Stimulated activated CD4-positive, alpha-beta T cell treated with anti-CD3 and anti-CD28 coated beads, Interleukin-12 subunit alpha, Interleukin-12 subunit beta, amount 100 ng/mL, for 24 hours (primary cell): Measurements from ENCODE around the gene SLC27A5.
A peak's percentile ranks its signal among the peaks of the same experiment; 100 is the strongest.
"Not testable (repeated sequence)": the region's sequence is repeated elsewhere in the genome, so short reads cannot be mapped to it uniquely, and the experiment has no call there.

ENCODE experiments used
- DNase-seq, 2 experiments: peaks; one replicate each; pipeline ENCODE4 v3.0.0-alpha.2; 2020; ENCODE audit warnings: low read depth in 2 of 2

The SLC27A5 gene

DNA sequence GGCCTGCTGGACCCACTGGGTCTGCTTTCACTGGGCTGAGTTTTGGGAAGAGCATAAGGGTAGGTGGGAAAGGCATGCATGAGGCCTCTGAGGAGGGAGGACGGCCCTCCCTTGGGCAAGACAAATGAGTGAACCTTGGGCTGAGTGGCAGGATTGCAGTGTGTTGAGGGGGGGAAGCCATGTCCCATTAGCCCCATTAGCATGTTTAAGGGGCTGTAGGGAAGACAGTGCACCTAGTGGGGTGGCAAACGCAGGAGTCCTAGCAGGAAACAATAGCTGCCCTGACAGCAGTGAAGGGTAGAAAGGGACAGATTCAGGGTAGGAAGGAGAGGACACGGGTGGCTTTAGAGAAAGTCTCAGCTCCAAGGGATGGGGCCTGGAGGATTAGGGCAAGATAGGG, 10.9 kb upstream of the SLC27A5 start:
- no peak for DNase-seq

DNA sequence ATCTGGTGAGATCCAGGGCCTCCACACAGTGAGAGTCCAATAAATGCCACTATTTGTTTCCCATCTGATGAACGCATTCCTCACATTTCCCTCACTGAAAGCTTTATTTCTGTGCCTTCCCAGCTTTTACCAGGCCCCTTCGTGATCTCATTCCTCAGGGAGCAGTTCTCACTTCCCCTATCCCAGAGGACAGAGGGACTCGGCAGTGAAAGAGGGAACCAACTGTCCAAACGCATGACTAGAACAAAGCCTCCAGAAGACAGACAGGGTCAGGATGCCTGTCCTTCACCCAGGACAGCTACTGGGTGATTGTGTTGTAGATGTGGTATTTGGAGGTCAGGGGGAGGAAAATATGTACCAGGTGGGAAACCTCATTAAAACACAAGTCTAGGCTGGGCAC, 9.9 kb upstream of the SLC27A5 start:
- DNase-seq: no peak

DNA sequence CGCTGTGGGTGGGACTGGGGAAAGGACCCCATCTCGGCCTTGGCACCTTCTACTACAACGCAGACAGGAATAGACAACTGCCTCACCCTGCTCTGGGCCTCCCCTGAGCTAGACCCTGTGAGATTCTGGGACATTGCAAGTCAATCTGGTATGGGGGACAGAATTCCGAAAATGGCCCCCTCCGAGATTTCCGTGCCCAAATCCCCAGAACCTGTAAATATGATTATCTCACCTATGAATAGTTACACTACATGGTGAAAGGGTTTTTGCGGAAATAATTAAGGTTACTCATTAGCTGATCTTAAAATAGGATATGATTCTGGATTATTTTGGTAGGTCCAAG, 8.4 kb upstream of the SLC27A5 start:
- DNase-seq: no peak

DNA sequence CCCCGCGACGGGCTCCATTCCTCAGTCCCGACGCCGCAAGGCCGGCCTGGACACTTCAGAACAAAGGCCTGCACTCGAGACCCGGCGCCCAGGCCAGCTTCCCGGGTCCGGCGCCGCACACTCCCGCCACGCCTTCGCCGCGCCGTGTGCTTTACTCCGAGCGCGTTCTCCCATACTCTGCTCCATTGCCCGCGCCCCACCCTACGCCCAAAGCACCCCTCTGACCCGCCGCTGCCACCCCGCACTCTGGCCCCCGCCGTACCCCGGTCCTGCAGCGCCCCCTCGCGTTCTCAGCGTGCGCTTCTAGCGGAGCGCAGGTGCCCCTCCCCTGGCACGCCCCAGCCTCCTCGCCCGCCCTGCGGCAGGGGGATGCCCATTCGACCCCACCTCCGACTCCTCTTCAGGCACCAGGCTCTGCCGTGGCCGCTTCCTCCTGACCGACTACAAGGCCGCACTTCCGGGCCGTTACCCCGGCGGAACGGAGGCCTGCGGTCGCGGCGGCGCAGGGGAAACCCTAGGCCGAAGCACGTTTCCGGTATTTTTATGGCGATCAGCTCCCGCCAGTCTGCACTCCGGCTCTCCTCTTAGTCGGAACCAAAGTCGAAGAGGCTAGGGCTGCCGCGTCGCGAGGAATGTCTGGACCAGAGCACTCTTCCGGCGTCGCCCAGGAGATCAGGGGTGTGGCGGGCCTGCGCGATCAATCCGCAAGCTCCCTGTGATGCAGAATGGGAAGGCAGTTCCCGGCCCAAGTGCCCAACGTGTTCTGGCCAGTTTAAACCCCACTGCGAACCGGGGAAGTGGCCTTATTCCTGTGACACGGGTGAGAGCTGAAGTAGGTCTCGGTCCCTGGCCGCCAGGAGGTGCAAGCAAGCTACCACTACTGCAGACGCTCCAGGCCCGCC, 7.8 kb upstream of the SLC27A5 start, which contains the start of gene ZBTB45:
Gene ZBTB45, minus strand, starts transcription at position 456 of the 902 bp plus-strand sequence. CDS start 2,137 bp downstream, outside the sequence.
- peak; percentile 84 to 87 for DNase-seq

DNA sequence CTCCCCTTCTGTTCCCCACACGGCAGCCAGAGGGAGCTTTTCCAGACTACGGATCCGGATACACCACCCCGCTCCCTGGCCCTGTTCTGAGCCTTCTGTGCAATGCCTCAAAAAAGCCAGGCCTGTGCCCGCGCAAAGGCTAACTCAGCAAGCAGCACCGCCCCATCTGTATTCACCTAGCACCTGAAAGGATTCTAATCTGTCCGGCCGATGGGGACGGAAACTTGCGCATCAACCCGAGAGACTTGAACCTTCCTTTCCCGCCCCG, 7.2 kb upstream of the SLC27A5 start:
- peak; percentile 26 to 40 for DNase-seq

DNA sequence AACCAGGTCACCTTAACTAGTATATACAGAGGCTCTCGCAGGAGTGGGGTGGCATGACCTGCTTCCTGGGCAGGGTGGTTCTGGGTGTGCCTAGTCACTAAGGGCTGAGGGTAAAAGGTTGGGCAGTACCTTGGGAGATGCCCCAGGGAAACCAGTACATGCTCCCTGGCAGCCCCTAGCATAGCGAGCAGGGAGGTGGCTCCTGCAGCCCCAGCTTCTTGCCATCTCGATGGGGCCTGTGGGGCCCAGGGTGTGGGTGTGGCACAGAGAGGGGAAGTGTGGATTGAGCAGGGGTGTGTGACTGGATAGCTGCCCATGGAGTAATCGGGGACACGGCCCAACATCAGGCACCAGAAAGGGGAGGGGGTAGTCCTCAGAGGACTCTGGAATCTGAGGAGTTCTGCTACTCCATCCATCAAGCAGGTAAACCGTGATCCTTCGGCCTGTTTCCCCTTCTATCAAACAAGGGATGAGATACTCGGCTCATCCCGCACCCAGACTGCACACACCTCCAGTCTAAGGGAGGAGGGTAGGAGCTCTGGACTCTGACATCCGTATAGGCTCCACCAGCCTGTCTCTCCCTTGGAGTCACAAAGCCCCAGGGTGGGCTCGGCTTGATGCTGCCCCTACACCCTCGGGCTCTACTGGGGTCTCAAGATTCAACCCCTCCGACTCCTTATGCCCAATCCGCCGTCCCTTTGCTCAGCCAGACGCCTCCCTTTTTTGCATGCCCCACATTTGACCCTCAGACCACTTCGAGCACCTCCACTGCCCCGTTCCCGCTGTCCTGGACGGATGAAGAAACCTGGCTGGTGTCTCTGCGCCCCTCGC, 6.7 kb upstream of the SLC27A5 start:
- no peak for DNase-seq

DNA sequence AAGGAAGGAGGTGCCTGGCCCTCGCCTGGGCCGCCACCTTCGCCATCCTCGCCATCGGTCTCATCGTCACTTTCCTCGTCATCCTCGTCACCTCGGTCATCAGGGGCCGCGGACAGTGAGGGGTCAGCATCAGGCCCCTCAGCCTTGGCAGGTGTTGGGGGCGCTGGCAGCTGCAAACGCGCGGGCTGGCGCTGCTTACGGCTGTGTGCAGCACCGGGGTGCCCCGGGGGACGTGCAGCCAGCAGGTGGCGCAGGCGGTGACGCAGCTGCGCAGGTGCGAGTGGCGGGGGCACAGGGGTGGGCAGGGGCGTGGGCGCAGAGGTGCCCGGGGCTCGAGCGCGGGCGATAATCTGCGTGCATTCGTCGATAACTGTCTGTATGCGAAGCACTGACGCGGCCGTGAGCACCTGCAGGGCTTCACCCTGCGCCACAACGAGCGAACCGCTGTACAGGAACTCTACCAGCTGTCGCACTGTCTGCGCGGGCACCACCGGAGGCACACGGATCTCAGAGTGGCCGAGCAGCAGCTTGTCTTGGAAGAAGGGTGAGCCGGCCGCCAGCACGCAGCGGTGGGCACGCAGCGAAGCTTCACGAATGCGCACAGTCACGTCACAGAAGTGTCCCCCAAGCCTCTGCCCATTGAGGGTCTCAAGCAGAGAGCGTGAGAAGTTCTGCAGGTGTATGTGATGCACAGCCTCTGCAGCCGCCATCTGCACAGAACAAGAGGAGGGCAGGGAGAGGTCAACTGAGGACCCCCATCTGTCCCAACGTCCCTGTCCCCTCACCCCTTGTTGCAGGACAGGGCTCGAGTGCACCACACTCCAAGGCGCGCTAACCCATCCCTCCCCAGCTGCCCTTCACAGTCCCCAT, 5.4 kb upstream of the SLC27A5 start:
- DNase-seq: no peak

DNA sequence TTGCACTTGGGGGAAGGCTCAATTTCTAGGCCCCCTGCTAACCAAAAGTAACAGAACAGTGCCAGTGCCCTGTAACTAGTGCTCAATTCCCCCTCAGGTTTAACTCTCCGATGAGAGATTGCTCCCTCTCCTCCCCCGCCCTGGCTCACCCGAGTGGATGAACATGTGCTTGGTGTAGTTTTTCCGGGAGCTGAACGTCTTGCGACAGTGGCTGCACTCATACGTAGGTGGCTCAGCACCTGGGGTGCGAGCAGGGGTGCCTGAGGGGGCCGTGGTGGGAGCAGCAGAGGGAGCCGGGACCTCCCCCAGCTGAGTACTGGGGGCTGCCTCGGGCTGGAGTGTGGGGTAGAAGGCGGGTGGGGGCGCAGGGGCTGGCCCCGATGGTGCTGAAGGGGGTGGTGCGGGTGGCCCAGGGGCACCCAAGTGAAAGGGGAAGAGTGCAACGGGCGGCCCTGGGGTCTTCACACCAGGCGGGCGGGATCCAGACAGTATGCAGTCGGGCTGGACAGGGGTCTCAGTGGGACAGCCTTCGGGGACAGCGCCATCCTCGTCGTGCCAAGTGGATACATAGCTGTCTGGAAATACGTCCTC, 4.5 kb upstream of the SLC27A5 start:
- DNase-seq: no peak

DNA sequence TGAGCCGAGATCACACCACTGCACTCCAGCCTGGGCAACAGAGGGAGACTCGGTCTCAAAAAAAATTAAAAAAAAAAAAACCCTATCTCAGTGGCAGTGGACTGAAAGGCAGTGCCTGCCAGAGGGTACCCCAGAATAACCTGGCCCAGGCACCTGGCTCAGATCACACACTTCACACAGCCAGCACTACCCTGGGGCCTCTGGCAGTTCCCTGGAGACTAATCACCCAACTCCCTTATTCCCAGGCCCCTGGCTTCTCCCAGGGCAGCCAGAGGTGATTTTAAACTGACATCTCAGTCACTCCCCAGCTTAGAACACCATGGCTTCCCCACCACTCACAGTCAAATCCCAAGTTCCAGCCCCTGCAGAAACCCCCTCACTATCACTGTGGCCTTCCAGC, 3.5 kb upstream of the SLC27A5 start:
- no peak for DNase-seq

DNA sequence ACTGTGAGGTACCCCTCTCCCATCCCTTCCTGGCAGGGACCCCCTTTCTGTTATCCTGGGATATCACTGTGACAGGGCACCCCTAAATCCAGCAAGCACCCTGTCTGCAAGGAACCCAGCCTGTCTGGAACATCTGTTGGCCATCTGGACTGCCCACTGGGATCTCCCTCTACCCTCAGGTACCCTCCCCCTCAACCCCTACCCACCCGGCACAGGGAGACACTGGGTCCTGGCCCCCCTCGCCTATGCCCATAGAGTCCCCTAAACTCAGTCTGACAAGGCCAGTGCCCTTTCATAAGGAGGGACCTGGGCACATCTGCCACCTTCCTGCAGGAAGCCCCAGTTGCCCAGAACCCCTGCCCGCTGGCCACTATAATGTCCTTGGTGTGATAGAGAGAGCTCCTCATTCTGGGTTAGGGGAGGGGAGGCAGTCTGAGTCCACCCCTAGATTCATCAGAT, 2.8 kb upstream of the SLC27A5 start:
- DNase-seq: no peak

DNA sequence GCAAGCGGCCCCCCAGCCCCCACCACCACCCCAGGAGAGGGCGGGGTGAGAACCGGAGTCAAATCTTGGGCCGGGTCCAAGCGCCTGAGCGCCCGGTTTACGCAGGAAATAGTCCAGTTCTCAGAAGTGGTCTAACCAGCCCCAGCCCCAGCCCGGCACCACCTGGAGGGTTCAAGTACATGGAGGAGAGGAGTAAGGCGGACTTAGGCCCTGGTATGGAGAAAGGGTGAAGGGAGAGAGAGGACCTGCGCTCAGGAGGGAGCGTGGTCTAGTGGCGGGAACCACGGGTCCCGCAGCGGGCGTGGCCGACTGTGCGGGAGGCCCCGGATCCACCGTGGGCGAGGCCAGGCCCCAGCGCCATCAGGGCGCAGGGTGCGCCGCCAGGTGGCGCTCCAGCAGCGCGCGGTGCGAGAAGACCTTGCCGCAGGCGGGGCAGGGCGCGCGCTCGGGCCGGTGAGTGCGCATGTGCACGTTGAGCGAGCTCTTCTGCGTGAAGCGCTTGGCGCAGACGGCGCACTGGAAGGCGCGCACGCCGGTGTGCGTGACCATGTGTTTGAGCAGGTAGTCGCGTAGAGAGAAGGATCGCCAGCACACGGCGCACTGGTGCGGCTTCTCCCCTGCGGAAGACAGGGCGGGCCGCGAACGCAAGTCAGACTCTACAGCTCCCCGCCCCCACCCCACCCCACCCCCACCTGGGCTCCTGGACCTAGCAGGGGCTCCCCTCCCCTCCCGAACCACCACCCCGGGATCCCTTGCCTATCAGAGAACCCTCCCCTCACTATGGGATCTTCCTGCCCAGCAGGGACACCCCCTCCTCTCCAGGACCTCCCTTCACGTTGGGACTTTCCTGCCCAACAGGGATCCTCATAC, 2.1 kb upstream of the SLC27A5 start:
- DNase-seq: peak; percentile 87 to 95

DNA sequence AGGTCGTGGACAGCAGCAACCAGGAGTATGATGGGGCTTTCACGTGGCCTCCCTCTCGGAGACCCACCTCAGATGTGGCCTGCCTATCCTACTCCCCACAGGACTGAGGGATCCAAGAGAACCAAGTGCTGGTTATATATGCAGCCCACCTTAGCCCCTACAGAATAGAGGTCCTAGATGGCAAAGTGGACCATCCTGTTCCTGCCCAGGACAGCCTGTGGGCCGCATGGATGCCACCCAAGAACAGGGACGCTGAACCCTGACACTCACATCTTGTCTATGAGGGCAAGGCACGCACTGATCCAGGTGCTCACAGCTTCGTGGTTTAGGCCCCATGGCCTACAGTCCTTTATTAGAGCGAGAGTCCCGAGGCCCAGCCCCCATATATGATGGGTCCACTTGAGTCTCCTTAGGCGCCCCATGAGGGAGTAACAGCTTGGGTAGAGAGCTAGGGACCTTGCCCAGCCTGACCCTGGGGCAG, 1.5 kb upstream of the SLC27A5 start:
- no peak for DNase-seq

DNA sequence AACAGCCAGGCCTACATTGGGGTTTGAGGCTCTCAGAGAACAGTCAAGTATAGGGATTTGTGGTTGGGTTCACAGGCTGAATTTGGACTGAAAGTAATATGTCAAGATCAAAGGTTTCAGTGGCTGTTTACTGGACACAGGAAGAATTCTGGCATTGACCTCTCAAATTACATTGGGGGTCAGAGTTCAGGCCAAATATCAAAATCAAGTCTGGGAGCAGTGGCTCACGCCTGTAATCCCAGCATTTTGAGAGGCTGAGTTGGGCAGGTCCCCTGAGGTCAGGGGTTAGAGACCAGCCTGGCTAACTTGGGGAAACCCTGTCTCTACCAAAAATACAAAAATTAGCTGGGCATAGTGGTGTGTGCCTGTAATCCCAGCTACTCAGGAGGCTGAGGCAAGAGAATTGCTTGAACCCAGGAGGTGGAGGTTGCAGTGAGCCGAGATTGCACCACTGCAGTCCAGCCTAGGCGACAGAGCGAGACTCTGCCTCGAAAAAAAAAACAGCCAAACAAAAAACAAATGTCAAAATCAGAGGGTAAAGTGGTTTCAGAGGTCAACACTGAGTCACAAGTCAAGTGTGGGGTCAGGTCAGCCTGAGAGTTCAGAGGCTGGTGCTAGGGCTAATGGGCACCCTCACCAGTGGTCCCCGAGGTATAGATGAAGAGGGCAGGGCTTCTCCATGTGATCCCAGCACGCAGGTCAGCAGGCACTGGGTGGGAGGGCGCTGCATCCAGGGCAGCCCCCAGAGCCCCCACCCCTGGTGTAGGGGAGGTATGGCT, 1.5 kb downstream of the SLC27A5 start:
- no peak for DNase-seq

DNA sequence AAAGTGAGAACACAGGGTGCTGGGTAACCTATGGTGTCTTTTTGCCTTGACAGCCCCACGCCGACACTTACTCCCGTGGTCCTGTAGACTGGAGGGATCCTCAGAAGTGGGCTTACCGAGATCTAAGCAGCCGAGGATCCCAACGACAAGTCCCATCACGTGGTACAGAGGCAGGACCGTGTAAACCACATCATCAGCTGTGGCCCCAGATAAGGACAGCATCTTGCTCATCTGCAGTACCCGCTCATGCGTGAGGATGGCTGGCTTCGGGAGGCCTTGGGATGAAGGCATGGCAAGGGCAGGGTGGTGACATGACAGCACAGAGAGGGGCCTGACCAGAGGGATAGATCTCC, 2.1 kb downstream of the SLC27A5 start:
- no peak for DNase-seq

DNA sequence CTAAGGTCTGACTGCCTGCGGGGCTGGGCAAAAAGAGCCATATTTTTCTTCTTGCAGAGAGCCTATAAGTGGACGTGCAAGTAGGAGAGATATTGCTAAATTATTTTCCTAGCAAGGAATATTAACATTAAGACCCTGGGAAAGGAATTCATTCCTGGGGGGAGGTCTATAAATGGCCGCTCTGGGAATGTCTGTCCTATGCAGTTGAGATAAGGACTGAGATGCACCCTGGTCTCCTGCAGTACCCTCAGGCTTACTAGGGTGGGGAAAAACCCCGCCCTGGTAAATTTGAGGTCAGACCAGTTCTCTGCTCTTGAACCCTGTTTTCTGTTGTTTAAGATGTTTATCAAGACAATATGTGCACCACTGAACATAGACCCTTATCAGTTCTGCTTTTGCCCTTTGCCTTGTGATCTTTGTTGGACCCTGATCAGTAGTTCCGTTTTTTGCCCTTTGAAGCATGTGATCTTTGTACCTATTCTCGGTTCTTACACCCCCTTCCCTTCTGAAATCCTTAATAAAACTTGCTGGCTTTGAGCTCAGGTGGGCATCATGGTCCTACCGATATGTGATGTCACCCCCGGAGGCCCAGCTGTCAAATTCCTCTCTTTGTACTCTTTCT, 4.1 kb downstream of the SLC27A5 start:
- not testable (repeated sequence) for DNase-seq

DNA sequence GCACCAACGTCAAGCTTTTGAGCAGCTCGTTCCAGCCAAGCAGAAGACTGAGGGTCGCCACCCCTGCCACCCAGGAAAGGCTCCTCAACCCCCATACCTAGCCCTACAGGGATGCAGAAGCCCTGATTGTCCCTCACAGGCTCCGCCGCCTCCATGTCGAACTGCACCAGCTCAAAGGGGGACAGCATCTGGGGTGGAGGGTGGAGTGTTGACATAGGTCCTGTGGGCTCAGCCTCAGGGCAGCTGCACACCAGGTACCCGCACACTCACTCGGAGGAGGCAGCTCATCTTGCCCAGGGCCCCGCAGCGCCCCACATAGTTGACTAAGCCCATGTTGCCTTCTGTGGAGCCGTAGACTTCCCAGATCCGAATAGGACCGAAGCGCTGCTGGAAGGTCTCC, 11.6 kb downstream of the SLC27A5 start:
- no peak for DNase-seq

DNA sequence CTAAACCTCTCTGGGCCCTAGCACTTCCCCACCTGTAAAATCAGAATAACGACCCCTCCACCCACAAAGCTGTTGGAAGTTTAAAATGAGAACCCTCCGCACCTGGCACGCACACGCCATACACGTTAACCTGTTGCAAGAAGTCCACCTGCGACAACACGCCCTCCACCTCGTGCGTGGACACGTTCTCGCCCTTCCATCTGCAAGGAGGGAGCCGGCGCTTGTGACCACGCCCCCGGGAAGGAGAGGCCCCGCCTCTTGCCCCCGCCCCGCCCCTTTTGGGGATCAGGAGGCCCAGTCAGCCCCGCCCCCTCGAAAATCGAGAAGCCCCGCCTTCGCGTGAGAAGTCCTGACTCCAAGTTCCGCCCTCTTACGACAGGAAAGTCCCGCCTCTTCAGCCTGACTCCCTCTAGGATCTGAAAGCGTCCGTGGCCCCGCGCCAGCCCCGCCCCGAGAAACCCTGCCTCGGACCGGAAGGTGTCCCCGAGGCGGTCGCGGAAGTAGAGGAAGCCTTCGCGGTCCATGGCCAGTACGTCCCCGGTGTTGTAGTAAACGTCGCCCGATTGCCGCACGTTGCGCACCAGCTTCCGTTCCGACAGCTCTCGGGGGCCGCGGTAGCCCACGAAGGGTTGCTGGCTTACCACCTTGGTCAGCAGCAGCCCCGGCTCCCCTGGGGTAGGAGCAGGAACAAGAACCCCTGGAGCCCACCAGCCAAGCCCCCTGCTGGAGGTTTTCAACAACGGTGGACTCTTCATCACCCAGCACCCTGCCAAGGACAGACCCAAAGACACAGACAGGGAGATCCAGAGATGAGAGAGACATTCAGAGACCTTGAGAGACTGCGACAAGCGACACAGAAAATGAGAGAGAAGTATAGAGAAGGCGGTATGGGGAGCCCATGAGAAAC, 12.5 kb downstream of the SLC27A5 start:
- peak; percentile 96 to 100 for DNase-seq

DNA sequence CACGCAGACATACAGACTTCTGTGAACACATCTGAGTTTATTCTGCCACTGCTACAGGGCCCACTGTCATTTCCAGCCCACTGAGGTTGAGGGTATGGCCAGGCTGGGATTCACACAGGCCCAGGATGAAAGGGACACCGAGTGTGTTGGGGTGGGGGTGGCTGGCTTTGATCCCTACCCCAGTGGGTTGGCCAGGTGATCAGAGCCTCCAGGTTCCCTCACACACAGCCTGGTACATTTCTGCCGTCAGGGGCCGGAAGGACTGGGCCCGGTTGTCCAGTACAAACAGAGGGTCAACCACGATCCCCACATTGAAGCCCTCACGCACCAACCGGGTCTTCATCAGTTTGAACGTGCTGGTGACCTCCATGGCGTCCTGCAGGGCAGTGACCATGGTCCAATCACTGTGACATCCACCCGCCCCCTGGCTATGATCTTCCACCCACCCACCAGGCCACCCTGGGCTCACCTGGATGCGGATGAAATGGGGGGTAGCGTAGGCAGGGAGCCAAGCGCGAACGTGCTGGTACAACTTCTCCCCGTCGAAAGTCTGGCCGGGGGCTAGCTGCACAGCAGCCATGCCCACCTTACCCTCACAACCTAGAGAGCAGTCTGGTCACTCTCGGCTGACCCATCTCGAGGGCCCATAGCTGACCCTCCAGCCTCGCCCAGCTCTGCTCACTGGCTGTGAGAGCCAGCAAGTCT, 13.3 kb downstream of the SLC27A5 start:
- no peak for DNase-seq
